Natural killer cell treated with Interleukin-12 subunit alpha and Interleukin-12 subunit beta and Interleukin-15 and Interleukin-18, amount 100 ng/mL, for 72 hours (primary cell): ENCODE data around the gene PHEX. TPM values are rescaled to one million over a fixed set of nuclear protein-coding genes. Genes with fewer than 3 reads are reported as not detected.

Experiments
- ATAC-seq, 2 donors: fragments of 150-1000 bp; cut with Tn5 transposase in 1 of 2; sonication (Bioruptor Pico), chemical (Tn5 transposase) in 1 of 2; 2 replicates each; pipeline ENCODE4 v1.10.0; 2021
- DNase-seq: peaks from one replicate; pipeline ENCODE4 v3.0.0; 2022; ENCODE audit warnings: low spot score
- H3K27ac Mint-ChIP-seq, 2 donors: 1 replicate in 1 of 2; 2 replicates in 1 of 2; pipeline ENCODE4 v1.8.0; 2022; ENCODE audit warnings: mixed read lengths in 2 of 2, mild to moderate bottlenecking in 1 of 2, moderate library complexity in 1 of 2
- H3K27me3 Mint-ChIP-seq, 2 donors: 1 replicate in 1 of 2; 2 replicates in 1 of 2; pipeline ENCODE4 v1.8.0; 2022; ENCODE audit warnings: mixed read lengths in 2 of 2
- H3K36me3 Mint-ChIP-seq: one replicate; pipeline ENCODE4 v1.8.0; 2022; ENCODE audit warnings: mixed read lengths
- H3K4me1 Mint-ChIP-seq, 2 donors: 1 replicate in 1 of 2; 2 replicates in 1 of 2; pipeline ENCODE4 v1.8.0; 2022; ENCODE audit warnings: low read depth in 2 of 2, mixed read lengths in 2 of 2, mild to moderate bottlenecking in 1 of 2
- H3K4me3 Mint-ChIP-seq: one replicate; pipeline ENCODE4 v1.8.0; 2022; ENCODE audit warnings: mixed read lengths
- H3K9me3 Mint-ChIP-seq: 2 replicates; pipeline ENCODE4 v1.8.0; 2022; ENCODE audit warnings: mixed read lengths
- total RNA-seq, 2 donors: library from RNA; stranded (reverse); gene quantifications; one replicate each; pipeline ENCODE4 v1.2.3, GENCODE V29; 2022

The PHEX gene
- under 1 TPM; 0.10 to 0.45 TPM for total RNA-seq

DNA sequence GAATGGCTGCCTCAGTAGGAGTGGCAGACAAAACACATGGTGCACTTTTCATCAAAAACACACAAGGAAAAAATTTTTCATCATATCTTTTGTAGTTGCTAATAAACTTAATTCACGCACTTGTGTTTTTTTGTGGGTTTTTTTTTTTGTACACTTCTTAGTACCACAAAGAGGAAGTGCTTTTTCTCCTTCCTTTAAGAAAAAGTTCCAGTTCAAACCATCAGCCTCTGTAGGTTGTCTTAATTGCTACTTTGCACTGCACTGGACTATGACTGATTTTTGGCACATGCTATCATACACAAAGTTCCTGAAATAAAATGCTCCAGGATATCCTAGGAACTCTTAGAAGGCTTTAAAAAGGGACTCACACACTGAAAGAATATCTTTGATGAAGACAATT lies at the start of gene PHEX:
PHEX (plus strand) TSS at position 242 of the 400 bp plus-strand sequence. CDS start 681 bp downstream, outside the sequence.
- Mint-ChIP-seq H3K4me3 (no peak within 1 kb of the TSS), H3K4me1 (no peaks in the 10 kb centered on the region), H3K27ac (no peak within 1 kb of the TSS), H3K27me3 (peaks cover 0 to 7% of the 10 kb centered on the region in 2 donors), H3K9me3 (no peaks in the 10 kb centered on the region), H3K36me3 (no peaks in the 10 kb centered on the region)
- no peak for ATAC-seq
- DNase-seq, result no peak

DNA sequence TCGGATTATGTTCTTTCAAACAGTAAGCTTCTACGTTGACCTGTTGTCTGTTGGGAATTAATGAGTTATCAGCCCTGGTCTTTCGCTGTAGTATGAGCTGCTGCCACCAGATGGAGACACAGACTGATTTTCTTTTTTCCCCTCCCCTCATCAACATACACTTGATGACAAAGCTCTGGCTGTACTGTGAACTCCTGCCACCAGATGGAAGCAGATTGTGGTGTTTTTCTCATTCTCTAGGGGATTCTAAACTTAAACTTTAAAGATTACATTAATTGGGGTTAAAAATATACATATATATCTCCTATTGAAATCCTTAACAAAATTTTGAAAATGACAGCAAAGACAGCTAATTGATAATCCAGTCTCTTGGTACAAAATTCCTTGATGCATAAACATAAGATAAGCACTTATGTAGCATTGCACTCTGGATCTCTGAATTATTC lies 46.8 kb upstream of the PHEX start:
- peaks cover 1 to 20% of the 10 kb centered on the region in 2 donors for H3K4me1 Mint-ChIP-seq
- no peak overlapping the region for H3K4me3 Mint-ChIP-seq
- H3K9me3 Mint-ChIP-seq, result no peaks in the 10 kb centered on the region
- no peak for DNase-seq
- H3K27me3 Mint-ChIP-seq, result no peaks in the 10 kb centered on the region
- no peaks in the 10 kb centered on the region for H3K36me3 Mint-ChIP-seq
- H3K27ac Mint-ChIP-seq, result peak overlapping the region in 1 of 2 donors; percentile 41
- peak; percentile 88 to 89 for ATAC-seq

DNA sequence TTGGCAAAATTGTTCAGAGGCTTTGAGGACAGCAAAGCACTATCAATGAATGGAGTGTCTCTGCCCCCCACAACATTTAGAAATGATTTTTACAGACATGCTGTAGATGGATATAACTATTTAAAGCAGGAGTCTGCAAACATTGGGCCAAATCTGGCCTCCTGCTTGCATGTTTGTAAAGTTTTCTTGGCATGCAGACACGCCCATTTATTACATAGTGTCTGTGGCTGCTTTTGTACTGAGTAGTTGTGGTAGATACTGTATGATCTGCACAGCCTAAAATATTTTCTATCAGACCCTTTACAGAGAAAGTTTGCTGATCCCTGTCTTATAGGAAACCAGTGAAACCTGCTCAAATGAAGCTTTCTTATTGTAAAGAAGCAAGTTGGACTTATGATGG lies 45.5 kb upstream of the PHEX start:
- H3K27me3 Mint-ChIP-seq, result no peaks in the 10 kb centered on the region
- no peaks in the 10 kb centered on the region for H3K9me3 Mint-ChIP-seq
- ATAC-seq (no peak), DNase-seq (no peak)
- H3K36me3 Mint-ChIP-seq, result no peaks in the 10 kb centered on the region
- no peak overlapping the region for H3K4me3 Mint-ChIP-seq
- no peak overlapping the region for H3K27ac Mint-ChIP-seq
- H3K4me1 Mint-ChIP-seq, result peaks cover 6 to 26% of the 10 kb centered on the region in 2 donors

DNA sequence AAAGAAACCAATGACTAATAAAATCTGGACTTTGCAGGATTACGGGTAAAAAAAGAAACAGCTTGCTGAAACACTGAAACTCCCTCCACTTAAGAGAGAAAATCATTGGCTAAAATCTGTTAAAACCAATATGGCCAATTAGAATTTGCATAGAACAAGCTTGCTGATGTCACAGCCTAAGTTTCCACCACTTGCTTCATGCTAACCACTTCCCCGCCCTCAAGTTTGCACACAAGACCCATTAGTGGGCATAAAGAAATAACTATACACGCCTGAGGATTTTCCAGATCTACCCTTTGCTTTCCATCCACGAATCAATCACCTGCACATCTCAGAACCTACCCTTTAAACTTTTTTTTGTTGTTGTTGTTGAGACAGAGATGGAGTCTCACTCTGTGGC lies 42.7 kb upstream of the PHEX start:
- peaks cover 6 to 30% of the 10 kb centered on the region in 2 donors for H3K4me1 Mint-ChIP-seq
- no peaks in the 10 kb centered on the region for H3K27me3 Mint-ChIP-seq
- H3K4me3 Mint-ChIP-seq, result peak overlapping the region; percentile 17
- ATAC-seq (peak; percentile 59 to 77), DNase-seq (no peak)
- peak overlapping the region; percentile 61 to 66 for H3K27ac Mint-ChIP-seq
- no peaks in the 10 kb centered on the region for H3K36me3 Mint-ChIP-seq
- no peaks in the 10 kb centered on the region for H3K9me3 Mint-ChIP-seq

DNA sequence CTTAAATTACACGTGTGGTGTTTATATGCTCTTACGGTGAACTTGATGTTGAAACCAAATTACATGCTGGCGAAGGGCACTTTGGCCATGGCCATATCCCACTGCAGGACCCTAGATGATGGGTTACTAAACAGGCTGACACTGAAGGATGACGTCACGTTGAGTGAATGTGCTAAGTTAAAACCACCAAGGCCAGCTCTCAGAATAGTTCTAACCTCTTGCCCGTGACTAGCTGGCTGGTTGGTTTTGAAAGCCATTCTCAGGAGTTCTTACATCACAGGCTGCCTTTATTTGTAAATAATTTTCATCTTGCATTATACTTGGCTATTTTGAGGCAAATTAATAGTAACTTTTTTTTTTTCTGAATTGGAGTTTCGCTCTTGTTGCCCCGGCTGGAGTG lies 41.3 kb upstream of the PHEX start:
- Mint-ChIP-seq H3K27me3 (no peaks in the 10 kb centered on the region), H3K36me3 (no peaks in the 10 kb centered on the region), H3K9me3 (no peaks in the 10 kb centered on the region), H3K27ac (peak overlapping the region; percentile 50 to 61), H3K4me3 (peak overlapping the region; percentile 42), H3K4me1 (peaks cover 6 to 24% of the 10 kb centered on the region in 2 donors)
- DNase-seq (no peak), ATAC-seq (peak; percentile 54 to 74)

DNA sequence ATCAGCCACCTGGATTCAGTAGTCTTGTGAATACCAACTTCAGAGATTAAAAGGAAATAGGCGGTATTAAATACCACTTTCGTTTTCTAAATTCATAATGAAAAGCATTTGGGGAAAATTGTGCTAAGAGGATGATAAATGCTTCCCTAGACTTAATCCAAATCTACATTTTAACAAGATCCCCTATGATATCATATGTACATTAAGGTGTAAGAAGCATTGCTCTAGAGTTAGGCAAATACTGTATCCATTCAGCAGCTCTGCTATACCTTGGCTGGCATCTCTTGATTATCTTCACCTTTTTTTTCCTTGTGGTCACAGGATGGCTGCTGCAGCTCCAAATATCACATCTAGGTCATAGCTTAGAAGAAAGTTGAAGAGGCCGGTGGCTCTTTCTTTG lies 40.6 kb upstream of the PHEX start:
- no peaks in the 10 kb centered on the region for H3K27me3 Mint-ChIP-seq
- no peak for ATAC-seq
- no peak overlapping the region for H3K4me3 Mint-ChIP-seq
- no peaks in the 10 kb centered on the region for H3K9me3 Mint-ChIP-seq
- DNase-seq, result no peak
- no peaks in the 10 kb centered on the region for H3K36me3 Mint-ChIP-seq
- peaks cover 12 to 28% of the 10 kb centered on the region in 2 donors for H3K4me1 Mint-ChIP-seq
- peak overlapping the region; percentile 50 to 61 for H3K27ac Mint-ChIP-seq

DNA sequence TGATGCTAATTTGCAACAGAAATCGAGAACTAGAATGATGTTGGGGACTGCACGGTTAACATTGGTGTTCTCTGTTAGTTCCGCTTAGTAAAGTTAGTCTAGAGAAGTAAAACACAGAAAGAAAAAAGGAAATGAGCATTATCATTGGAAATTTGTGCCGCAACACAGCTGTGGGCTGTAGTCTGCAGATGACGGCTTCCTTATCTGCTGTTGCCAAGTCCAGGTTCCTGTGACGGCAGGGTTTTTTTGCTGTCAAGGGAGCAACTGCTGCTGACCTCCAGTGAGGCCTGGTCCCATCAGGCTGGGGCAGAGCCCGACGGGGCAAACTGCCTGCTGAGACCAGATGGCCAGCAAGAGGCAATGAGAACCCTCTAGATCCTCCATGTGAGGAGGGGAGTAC lies 38.9 kb upstream of the PHEX start:
- ATAC-seq (no peak), DNase-seq (no peak)
- H3K4me1 Mint-ChIP-seq, result peaks cover 17 to 31% of the 10 kb centered on the region in 2 donors
- H3K9me3 Mint-ChIP-seq, result no peaks in the 10 kb centered on the region
- no peak overlapping the region for H3K4me3 Mint-ChIP-seq
- H3K36me3 Mint-ChIP-seq, result no peaks in the 10 kb centered on the region
- H3K27ac Mint-ChIP-seq, result peak overlapping the region; percentile 12 to 41
- H3K27me3 Mint-ChIP-seq, result no peaks in the 10 kb centered on the region

DNA sequence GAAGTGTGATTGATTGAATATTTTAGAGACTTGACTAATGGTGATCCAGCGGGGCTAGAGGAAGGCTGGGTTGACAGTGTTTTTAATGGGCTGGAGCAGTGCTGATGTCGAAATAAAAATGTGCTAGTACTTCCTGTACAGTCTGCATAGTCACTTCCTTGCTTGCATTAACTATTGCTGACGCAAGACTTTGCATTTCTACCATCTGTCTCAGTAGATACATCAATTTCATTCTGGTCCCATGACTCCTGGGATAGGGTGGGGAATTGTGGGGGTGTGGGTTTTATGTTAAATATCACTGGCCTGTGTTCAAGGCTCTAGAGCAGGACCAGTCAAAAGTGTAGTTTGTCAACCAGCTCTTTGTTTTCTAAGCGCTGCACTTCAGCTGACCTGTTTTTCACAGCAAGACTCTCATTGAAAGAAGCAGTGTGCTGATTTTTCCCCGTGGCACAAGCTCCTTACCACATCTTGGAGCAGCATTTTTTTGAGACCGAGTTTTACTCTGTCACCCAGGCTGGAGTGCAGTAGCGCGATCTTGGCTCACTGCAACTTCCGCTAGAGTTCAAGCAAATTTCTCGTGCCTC lies 35.2 kb upstream of the PHEX start:
- Mint-ChIP-seq H3K4me3 (no peak overlapping the region), H3K27ac (peak overlapping the region; percentile 77 to 89), H3K9me3 (peaks cover 3% of the 10 kb centered on the region), H3K4me1 (peaks cover 10 to 15% of the 10 kb centered on the region in 2 donors), H3K27me3 (no peaks in the 10 kb centered on the region), H3K36me3 (no peaks in the 10 kb centered on the region)
- ATAC-seq, result peak; percentile 89 to 91
- DNase-seq, result no peak

DNA sequence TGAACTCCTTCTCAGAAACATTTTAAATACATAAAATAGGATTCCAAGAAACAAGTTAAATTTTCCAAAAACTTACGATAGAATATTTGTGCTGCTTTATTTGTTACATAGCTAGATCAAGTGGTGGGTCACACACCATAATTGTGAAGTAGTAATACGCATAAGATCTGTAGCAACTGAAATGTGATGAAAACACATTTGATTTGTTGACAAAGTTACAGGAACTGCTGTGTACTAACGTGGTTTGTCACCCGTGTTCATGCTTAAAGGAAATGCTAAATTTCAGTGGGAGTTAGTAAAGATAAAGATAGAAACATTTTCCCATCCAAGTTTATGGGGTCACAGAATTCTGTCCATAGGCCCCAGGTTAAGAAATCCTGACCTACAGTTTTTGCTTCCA lies 34.1 kb upstream of the PHEX start:
- Mint-ChIP-seq H3K9me3 (peaks cover 3% of the 10 kb centered on the region), H3K4me1 (peaks cover 15% of the 10 kb centered on the region in 2 donors), H3K4me3 (no peak overlapping the region), H3K27me3 (no peaks in the 10 kb centered on the region), H3K36me3 (peaks cover 6% of the 10 kb centered on the region), H3K27ac (peak overlapping the region; percentile 77 to 89)
- no peak for DNase-seq
- no peak for ATAC-seq

DNA sequence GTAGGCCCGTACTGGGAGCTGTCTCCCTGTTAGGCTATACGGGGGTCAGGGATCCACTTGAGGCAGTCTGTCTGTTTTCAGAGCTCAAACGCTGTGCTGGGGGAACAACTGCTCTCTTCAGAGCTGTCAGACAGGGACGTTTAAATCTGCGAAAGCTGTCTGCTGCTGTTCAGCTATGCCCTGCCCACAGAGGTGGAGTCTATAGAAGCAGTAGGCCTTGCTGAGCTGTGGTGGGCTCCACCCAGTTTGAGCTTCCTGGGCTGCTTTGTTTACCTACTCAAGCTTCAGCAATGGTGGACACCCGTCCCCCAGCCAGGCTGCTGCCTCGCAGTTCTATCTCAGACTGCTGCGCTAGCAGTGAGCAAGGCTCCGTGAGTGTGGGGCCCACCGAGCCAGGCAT lies 27.3 kb upstream of the PHEX start:
- H3K4me1 Mint-ChIP-seq, result peaks cover 3 to 5% of the 10 kb centered on the region in 2 donors
- ATAC-seq (no peak), DNase-seq (no peak)
- H3K36me3 Mint-ChIP-seq, result peaks cover 11% of the 10 kb centered on the region
- peaks cover 3% of the 10 kb centered on the region for H3K9me3 Mint-ChIP-seq
- peaks cover 0 to 2% of the 10 kb centered on the region in 2 donors for H3K27me3 Mint-ChIP-seq
- no peak overlapping the region for H3K4me3 Mint-ChIP-seq
- no peak overlapping the region for H3K27ac Mint-ChIP-seq

DNA sequence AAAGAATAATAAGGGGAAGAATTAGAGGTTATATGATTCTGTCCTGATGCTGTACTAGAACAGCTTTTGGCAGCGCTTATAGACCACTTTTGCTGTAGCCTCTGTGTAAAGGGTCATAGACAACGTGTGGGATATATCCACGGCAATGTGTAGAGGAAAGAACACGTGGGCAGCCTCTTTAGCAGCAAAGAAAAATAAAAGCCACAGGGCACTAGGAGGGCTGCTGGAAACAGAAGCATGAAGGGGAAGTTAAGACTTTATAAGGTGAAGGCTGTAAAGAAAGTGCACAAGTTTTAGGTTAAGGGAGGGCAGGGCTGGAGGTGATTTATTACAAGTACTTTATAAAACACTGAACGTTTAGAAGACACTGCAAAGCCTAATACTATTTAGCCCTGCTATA lies 20.1 kb upstream of the PHEX start:
- no peaks in the 10 kb centered on the region for H3K9me3 Mint-ChIP-seq
- ATAC-seq (no peak), DNase-seq (no peak)
- no peaks in the 10 kb centered on the region for H3K27me3 Mint-ChIP-seq
- no peak overlapping the region for H3K4me3 Mint-ChIP-seq
- no peak overlapping the region for H3K27ac Mint-ChIP-seq
- H3K4me1 Mint-ChIP-seq, result no peaks in the 10 kb centered on the region
- no peaks in the 10 kb centered on the region for H3K36me3 Mint-ChIP-seq

DNA sequence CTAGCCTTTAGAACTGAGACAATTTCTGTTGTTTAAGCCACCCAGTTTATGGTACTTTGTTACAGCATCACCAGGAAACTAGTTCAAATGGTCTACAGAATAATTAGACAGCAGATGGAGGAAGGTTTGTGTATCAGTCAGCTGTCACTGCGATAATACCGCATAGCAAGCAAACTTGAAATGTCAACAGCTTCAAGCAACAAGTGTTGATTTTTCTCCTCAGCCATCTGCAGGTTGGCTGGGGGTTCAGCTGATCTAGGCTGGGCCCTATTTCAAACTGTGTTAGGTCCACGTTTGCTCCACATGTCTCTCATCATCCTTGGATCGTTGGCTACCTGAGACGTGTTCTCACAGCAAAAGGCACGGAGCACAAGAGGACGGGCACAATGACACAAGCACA lies 19.2 kb upstream of the PHEX start:
- no peak for ATAC-seq
- DNase-seq, result no peak
- H3K4me1 Mint-ChIP-seq, result no peaks in the 10 kb centered on the region
- no peaks in the 10 kb centered on the region for H3K36me3 Mint-ChIP-seq
- no peaks in the 10 kb centered on the region for H3K27me3 Mint-ChIP-seq
- no peaks in the 10 kb centered on the region for H3K9me3 Mint-ChIP-seq
- no peak overlapping the region for H3K4me3 Mint-ChIP-seq
- H3K27ac Mint-ChIP-seq, result no peak overlapping the region

DNA sequence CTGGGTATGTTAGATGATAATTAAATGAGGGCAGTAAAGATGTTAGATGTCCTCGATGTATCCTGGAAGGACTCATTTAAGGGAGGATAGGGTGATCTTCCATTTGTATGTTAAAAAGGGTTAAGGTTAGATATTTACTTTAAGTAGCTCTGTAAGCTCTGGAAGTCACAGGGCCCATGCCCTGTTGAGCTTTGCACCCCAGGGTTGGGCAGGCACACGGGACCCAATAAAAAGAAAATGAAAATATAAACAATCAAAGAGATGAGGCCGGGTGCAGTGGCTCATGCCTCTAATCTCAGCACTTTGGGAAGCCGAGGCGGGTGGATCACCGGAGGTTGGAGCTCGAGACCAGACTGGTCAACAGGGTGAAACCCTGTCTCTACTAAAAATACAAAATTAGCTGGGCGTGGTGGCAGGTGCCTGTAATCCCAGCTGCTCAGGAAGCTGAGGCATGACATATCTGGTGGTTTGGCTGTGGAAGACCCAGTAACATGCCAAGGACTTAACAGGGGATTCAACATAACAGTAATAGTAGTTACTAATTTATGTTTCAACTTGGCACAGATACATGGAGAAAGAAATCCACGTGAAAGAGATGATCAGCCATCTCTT lies 16.9 kb upstream of the PHEX start:
- no peak overlapping the region for H3K27ac Mint-ChIP-seq
- H3K36me3 Mint-ChIP-seq, result no peaks in the 10 kb centered on the region
- ATAC-seq (no peak), DNase-seq (no peak)
- no peaks in the 10 kb centered on the region for H3K27me3 Mint-ChIP-seq
- H3K4me1 Mint-ChIP-seq, result no peaks in the 10 kb centered on the region
- no peaks in the 10 kb centered on the region for H3K9me3 Mint-ChIP-seq
- no peak overlapping the region for H3K4me3 Mint-ChIP-seq

DNA sequence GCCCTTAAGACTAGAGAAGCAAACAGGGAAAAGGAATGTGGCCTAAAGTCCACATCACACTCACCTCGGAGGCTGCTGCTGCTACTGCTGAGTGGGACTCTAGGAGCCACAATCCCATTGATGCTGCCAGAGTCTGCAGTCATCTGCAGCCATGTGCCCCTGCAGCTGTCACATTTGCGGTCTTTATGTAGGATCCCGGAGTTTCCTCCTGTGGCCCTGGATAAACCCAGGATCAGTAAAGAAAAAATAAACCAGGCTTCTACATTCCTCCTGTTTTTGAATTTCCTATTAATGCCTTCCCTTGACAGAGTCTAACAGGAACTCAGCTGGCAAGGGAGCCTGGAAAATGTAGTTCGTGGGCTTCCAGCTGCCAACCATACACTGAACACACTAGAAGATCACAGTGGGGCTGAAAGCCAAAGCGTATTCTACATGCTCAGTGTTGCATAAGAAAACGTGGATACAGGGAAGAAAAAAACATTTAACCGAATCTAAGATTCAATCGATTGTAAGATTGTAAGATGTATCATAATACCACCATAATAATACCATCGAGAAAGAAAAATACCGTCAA lies 10.3 kb upstream of the PHEX start:
- Mint-ChIP-seq H3K4me3 (no peak overlapping the region), H3K9me3 (no peaks in the 10 kb centered on the region), H3K4me1 (no peaks in the 10 kb centered on the region), H3K27ac (no peak overlapping the region), H3K27me3 (no peaks in the 10 kb centered on the region), H3K36me3 (no peaks in the 10 kb centered on the region)
- no peak for ATAC-seq
- DNase-seq, result no peak
